Measurements from ENCODE around the gene PTPRK.

PTPRK gene

DNA sequence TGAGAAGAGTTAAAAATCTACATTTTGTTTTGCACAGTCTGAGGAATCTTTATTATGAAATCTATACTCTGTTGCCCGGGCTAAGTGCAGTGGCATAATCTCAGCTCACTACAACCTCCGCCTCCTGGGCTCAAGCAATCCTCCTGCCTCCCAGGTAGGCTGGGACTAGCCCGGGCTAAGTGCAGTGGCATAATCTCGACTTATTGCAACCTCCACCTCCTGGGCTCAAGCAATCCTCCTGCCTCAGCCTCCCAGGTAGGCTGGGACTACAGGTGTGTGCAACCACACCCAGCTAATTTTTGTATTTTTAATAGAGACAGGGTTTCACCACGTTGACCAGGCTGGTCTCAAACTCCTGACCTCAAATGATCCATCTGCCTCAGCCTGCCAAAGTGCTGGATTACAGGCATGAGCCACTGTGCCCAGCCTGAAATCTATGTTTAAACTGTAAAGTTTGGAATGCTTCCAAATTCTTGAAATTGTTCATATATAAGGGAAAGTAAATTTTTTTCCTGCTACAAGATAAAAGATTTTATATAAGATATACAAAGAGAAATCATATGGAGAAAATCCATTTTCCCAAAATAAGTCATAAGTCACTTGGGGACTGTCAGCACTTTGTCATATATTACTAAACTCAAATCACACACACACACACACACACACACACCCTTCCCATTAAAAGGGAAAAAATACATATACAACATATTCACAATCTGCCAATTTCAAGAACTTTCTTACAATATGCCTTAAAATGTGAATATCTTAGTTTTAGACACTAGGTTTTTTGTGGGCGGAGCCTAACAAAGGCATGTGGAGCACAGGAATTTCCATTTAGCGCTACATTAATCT, 19.4 kb downstream of the PTPRK start:
- DNase-seq (ENCODE audit: low read depth in 2 of 2), result no peak
- TF ChIP-seq, protein P1, sequence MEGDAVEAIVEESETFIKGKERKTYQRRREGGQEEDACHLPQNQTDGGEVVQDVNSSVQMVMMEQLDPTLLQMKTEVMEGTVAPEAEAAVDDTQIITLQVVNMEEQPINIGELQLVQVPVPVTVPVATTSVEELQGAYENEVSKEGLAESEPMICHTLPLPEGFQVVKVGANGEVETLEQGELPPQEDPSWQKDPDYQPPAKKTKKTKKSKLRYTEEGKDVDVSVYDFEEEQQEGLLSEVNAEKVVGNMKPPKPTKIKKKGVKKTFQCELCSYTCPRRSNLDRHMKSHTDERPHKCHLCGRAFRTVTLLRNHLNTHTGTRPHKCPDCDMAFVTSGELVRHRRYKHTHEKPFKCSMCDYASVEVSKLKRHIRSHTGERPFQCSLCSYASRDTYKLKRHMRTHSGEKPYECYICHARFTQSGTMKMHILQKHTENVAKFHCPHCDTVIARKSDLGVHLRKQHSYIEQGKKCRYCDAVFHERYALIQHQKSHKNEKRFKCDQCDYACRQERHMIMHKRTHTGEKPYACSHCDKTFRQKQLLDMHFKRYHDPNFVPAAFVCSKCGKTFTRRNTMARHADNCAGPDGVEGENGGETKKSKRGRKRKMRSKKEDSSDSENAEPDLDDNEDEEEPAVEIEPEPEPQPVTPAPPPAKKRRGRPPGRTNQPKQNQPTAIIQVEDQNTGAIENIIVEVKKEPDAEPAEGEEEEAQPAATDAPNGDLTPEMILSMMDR (IDR thresholded peaks at IDR 0.05; ENCODE audit: low read depth, low read length), result no peak
- H3K4me3 ChIP-seq (replicated peaks in 1 of 2; ENCODE audit: low read depth in 2 of 2, low read length in 2 of 2), result no peak overlapping the region

DNA sequence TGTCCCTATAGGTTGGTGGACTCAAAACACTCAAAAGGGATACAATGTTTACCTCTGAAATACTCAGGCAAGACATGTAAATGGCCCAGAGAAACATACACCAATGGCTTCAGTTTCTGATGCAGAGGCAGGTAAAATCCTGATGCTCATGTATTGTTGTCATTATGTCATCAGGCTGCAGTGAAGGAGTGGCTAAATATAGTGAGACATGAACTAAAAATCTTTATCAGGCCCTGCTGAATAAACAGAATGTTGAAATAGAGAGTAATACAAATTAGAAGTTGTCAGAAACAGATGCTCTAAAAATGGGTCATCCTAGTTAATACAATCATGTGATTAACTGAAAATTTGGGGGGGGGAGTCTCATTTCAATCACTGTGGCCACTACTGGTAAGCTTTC, 20.4 kb downstream of the PTPRK start:
- peak in 1 of 2 donors; percentile 47 for DNase-seq (ENCODE audit: low read depth in 2 of 2)
- H3K4me3 ChIP-seq (replicated peaks in 1 of 2; ENCODE audit: low read depth in 2 of 2, low read length in 2 of 2), result no peak overlapping the region
- TF ChIP-seq, protein P1 (IDR thresholded peaks at IDR 0.05; ENCODE audit: low read depth, low read length), result no peak

DNA sequence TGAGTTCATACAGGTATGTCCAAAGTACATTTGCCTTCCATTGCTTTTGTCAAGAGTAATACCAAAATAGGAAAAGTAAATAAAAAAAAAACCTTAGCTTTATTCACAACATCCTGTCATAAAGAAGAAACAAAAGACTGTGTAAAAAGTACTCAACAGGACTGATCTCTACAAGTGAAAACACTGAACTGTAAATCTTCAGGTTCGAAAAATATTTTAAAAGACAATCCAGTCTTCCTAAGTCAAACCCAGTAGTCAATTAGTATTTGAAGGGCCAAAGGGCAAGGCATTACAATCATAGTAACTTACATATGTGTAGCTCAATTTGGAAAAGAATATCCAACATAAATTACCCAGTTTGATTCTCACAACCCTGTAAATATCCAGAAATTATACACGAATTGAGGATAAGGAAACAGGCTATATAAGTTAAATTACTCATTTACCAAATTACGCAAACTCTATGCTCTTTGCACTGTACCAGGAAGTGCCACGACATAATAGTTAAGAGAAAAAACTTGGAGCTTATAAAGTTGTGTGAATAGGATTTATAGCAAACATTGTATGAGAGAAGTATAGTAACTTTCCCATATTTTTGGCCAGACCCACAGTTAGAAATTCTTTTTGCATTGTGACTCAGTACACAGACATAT, 21.2 kb downstream of the PTPRK start:
- no peak overlapping the region for H3K4me3 ChIP-seq (replicated peaks in 1 of 2; ENCODE audit: low read depth in 2 of 2, low read length in 2 of 2)
- TF ChIP-seq, protein P1 (IDR thresholded peaks at IDR 0.05; ENCODE audit: low read depth, low read length), result no peak
- DNase-seq (ENCODE audit: low read depth in 2 of 2), result no peak

DNA sequence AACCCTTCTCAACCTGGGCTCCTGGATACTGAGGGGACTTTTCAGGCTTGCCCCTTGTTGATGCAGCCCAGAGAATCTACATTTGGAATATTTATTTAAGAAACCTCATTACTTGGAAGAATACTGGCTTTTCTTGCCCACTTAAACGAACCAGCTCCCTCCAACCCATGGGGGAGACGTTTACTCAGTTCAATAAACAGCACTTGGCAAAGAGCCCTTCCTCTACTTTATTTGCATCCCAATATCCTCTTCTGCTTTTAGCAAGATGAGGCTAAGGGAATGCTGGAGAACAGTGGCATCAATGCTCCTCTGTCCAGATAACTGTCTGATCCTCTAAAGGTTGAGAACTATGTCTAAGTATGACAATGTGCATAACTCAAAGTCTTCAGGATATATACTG, 22.2 kb downstream of the PTPRK start:
- TF ChIP-seq, protein P1 (IDR thresholded peaks at IDR 0.05; ENCODE audit: low read depth, low read length), result no peak
- H3K4me3 ChIP-seq (replicated peaks in 1 of 2; ENCODE audit: low read depth in 2 of 2, low read length in 2 of 2), result no peak overlapping the region
- no peak for DNase-seq (ENCODE audit: low read depth in 2 of 2)

DNA sequence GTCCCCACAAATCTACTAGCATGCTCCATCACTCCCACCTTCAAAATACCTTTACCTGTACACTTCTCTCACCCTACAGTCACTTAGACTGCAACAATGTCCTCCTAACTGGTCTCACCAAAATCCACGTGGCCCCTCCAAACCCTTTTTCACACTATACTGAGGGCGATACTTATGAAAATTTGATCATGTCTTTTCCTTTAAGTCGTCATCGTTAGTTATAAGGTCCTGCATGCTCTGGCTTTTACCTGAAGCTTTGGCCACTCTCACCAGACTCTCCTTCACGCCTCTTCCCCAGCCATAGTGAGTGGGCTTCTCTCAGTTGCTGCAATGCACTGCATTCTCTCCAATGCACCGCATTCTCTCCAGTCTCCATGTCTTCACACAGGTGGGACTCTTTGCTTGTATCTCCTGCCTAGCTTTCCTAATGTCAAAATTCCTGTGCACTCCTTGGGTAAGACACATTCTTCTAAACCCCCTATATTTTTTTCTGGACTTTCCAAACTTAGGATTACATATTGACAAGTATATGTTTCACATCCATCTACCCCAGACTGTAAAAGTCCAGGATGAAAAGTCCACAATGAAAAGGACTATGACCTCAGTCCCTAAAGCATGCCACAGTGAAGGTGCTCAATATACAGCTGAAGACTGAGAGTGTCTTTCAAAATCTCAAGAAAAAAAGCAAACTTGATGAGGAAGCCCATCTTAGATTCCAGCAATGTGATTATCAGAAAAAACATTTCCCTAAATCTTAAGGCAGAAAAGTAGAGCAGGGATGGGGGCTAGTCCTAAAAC, 24.7 kb downstream of the PTPRK start:
- TF ChIP-seq, protein P1 (IDR thresholded peaks at IDR 0.05; ENCODE audit: low read depth, low read length), result no peak
- H3K4me3 ChIP-seq (replicated peaks in 1 of 2; ENCODE audit: low read depth in 2 of 2, low read length in 2 of 2), result no peak overlapping the region
- DNase-seq (ENCODE audit: low read depth in 2 of 2), result no peak

DNA sequence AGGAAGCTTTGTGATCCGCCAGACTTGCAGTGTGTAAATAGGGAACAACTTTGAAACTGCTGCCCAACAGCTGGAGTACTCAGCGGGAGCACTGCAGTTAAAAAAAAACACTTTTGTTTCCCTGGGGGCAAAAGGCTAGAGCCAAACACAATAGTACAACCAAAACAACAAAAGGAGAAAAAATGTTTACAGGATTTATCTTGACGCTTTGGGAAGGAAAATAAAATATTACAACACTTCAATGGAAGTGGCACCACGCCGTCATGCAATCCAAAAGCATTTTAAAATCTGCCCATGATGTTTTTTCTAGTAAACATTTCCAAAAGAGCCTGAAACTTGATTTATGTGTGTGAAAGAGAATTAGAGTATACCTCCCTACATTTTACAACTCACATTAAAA, 26.0 kb downstream of the PTPRK start:
- H3K4me3 ChIP-seq (replicated peaks in 1 of 2; ENCODE audit: low read depth in 2 of 2, low read length in 2 of 2), result no peak overlapping the region

More for the DNA sequence above, 26.0 kb downstream of the PTPRK start:
- DNase-seq (ENCODE audit: low read depth in 2 of 2), result peak; percentile 42 to 61
- TF ChIP-seq, protein P1 (IDR thresholded peaks at IDR 0.05; ENCODE audit: low read depth, low read length), result no peak

Measured in cardiac fibroblast (primary cell).